ENCODE results near the gene DHRS13. TPM values are rescaled to one million over a fixed set of nuclear protein-coding genes. Genes with fewer than 3 reads are reported as not detected.

Gene DHRS13, protein sequence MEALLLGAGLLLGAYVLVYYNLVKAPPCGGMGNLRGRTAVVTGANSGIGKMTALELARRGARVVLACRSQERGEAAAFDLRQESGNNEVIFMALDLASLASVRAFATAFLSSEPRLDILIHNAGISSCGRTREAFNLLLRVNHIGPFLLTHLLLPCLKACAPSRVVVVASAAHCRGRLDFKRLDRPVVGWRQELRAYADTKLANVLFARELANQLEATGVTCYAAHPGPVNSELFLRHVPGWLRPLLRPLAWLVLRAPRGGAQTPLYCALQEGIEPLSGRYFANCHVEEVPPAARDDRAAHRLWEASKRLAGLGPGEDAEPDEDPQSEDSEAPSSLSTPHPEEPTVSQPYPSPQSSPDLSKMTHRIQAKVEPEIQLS
- polyA plus RNA-seq (ENCODE audit: insufficient read length) = 3.9 TPM

DNA sequence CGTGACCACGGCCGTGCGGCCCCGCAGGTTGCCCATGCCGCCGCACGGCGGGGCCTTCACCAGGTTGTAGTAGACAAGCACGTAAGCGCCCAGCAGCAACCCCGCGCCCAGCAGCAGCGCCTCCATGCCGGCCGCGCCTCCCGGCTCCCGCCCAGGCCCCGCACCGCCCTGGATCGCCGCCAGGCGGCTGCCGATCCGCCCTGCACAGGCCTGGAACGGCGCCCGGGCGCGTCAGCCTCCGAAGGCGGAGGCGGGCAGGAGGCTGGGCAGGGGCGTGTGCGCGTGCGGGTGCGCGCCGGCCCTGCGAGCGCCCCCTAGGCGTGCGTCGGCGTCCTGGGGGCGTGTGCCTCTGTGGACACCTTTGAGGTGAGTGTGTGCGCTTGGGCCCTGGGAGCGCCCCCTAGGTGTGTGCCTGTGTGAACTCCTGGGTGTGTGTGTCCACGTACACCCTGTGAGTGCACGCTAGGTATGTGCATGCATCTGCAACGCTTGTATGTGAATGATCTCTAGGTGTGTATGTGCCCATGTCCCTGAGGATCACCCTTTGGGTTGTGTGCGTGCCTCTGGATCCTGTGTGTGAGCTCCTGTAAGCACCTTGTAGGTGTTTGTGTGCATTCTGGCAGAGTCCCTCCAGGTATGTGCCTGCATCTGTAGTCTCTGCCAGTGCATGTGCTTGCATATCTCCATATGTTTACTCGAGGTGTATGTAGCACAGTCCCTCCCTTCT, at the start of gene DHRS13:
Gene DHRS13 (minus strand): TSS at position 261 of the 727 bp plus-strand sequence. CDS start 135 bp downstream, at position 126.
- DNase-seq = peak; percentile 87

- DNase-seq = peak; percentile 98
Observed at GRCh38 chr17:28951991-28952975, 49.4 kb upstream of the DHRS13 start.

DNA sequence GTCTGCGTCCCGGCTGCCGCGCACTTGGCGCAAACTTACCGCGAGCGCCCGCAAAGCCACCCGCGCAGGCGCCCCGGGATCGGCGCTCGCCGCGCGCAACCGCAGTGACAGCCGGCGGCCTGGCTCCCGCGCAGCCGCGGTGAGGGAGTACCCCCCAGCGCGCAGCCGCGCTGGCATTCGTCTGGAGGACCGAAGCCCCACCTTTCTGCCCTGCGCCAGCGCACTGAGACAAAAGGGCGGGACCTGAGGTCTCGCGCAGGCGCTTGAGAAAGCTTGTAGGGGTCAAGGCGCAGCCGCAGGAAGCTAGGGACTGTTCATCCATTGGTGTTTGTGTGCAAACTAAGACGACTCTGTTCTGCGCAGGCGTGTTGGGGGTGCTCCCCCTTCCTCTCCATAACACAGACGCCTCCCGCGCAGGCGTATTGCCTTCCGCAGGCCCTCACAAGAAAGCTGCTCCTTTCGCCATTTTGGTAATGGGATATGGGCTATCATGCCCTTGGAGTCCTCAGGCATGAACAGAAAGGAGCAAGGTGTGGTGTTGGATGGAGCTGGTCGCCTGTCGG, 48.6 kb upstream of the DHRS13 start, which contains the start of gene PHF12:
Gene PHF12 (minus strand): TSS at position 91 of the 563 bp plus-strand sequence. CDS start 558 bp downstream, outside the sequence.
- peak; percentile 100 for DNase-seq

GRCh38 chr17:28950752-28951427, 48.0 kb upstream of the DHRS13 start:
- DNase-seq = no peak

DNA sequence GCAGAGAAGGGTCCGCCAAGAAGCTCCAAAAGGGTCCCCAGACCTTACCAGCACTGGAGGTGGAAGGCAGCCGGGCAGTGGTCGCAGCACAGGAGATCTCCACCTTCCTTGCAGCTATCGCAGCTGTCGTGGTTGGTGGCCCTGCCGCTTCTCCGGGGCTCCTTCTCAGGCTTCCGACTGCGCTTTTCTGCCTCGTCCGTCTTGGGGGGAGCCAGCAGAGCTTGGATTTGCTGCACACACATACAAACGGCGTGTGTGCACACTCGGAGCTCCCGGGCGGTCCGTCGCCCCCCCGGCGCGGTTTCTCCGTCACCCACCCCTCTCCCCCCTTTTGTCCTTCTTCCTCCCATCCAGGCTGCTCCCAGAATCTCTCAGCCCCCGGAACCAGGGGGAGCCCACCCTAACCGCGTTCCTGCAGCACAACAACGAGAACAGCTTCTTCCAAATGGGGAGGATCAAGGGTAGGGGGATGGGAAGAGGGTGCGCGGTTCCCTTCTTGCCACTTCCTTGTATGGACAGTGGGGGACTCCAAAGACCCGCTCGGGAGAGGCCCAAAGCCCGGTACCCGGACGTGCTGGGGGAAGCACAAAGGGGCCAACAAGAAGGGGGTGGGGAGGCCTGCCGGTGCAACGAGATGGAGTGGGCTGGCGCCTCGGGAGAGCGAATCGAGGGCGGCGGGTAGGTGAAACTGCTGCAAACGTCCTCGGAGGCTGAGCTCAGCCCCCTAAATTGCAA, 47.3 kb upstream of the DHRS13 start:
- DNase-seq = no peak

- peak; percentile 69 for DNase-seq
Observed at GRCh38 chr17:28949185-28950016, 46.5 kb upstream of the DHRS13 start.

DNA sequence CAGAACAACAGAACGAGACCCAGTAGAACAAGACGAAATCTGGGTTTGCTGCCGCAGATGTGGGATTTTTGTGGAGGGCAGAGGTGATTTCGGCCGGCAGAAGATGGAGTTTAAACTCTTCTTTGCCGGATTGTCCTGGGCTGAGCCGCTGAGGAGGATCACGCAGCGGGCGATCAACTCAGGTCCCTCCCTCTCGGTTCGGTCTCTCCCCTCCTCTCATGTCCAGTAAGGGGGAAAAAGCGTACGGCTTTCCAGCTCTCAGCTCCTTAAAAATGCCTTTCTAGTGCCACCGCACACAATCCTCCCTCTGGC, 46.0 kb upstream of the DHRS13 start:
- peak; percentile 57 for DNase-seq

DNA sequence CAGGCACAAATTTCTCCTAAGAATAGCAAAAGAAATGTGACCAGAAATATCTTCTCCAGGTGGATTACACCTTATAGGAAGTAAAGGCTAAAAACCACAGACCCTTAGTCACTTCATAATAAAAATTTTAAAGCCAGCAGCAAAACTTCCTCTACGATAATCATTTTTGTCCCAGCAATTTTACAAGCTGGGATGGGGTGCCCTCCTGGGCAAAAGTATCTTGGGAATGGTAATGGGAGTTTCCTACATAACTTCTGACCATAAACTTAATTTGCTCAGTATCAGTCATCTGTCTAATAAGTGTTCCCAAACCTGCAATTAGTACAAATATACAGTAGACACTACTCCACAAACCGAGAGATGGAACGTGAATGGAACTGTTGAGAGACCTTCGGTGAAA, 45.5 kb upstream of the DHRS13 start:
- DNase-seq = no peak

DNA sequence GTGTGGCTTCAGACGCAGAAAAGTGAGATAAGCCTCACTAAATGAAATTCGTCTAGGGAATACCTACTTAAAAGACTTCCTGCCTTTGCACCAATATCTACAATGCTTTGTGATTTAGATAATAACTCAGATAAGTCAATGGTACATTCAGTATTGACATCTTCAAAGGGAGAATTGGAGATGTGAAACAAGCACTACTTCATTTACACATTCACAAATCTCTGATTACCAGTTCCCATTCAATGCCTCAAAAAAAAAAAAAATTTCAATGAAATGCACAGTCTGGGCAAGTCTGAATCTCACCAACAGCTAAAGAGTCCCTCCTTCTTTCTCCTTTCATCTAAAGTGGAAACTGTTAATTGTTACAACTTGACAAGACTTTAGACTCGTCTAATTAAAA, 44.8 kb upstream of the DHRS13 start:
- no peak for DNase-seq

DNA sequence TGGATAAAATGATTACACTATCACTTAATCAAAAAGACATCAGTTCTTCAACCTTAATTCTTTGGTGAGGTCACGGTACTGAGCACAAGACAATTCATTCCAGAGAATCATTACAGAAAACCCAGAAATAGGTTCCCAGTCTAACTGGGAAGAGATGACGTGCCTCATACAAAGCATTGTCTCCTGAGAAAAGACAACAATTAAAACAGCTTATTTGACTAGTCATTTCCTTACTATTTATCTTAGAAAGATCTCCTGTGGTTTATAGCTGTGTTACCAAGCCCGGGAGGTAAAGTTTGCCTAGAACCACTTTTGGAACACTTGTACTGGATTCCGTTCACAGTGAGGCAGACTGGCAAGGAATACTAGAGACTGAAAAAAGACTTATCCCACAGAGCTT, 43.4 kb upstream of the DHRS13 start:
- DNase-seq = no peak

GRCh38 chr17:28944862-28945741, 42.2 kb upstream of the DHRS13 start:
- DNase-seq = no peak

DNA sequence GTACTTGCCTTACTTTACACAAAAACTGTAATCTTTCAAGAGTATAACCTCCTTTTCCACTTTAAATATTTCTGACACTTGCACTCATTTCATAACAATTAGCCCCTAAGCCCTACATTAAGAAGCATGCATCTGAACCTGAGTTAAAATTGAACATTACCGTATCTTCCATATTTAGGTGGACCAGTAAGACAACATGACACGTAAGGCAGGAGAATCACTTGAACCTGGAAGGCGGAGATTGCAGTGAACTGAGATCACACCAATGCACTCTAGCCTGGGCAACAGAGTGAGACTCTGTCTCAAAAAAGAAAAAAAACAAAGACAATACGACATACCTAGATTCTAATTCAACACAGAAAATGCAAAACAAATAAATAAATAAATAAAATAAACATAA, 41.5 kb upstream of the DHRS13 start:
- DNase-seq = no peak

GRCh38 chr17:28942925-28943324, 40.0 kb upstream of the DHRS13 start:
- DNase-seq = no peak

- DNase-seq = no peak
Observed at GRCh38 chr17:28941251-28941650, 38.4 kb upstream of the DHRS13 start.

DNA sequence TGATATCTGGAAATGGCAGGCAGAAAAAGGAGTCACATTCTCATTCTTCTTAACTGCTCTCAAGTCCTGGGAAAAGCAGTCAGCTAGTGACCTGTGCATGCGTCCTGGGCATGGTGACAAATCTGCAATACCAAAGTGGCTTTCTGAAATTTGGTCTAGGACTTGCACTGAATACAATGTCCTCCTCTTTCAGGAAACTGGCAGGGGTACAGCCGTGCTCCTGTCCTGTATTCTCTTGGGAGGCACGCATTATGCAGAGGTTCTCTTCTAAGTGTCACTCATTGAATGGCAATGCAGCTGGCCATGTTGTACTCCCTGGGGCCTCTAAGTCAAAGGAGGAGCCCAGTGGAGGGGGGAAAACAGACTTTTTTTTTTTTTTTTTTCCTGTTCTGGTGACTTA, 37.8 kb upstream of the DHRS13 start:
- DNase-seq = no peak

DNA sequence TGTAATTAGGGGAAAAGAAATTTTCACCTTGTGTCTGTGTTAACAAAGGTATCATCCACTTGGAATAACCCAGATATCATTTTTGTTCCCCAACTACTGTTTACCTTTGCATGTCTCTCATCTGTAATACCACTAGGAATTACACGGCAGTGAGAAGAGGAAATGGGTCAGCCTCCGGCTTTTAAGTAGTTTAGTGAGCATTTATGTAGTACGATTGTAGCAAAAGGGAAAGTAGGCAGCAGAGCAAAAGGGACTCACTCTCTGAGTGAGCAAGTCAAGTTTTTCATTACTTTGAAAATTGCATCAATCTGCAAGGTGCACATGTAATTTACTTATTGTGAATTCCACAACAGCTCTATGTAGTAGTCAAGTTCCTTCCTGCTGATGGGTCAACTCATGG, 37.3 kb upstream of the DHRS13 start:
- DNase-seq = no peak

- DNase-seq = no peak
Observed at GRCh38 chr17:28938552-28938951, 35.7 kb upstream of the DHRS13 start.

DNA sequence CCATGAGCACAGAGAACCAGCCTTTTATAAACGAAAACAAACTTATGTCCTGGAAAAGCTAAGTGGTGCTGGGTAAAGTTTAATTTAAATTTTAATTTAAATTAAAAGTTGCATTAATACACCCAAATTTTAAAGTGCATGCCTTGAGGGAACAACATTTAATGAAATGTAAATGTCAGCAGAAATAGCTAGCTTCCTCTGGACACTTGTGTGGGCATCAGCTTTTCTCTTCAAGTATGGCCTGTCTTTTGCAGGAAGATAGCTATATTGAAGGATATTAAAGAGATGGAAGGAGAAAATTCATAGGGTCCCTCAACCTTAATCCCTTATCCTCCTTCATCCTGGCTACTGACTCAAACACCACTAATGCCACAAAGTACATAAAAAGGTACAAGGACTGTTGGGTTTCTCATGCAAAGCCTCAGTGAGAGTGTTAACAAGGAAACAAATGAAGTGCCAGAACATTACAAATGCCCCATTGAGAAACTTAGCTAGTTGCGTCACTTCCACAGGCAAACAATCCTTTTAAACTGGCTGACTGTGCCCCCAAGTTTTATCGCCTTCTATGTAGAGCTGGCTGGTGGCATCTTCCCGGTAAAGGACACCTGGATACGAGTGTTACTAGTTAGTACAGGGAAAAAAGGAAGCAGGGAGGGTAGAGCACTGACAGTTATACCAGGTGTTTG, 34.3 kb upstream of the DHRS13 start:
- DNase-seq = no peak

All from hindlimb muscle (tissue), 1 donor.